Right atrium auricular region (tissue), 2 donors: ENCODE measurements around the gene VAMP8. TPM values are rescaled to one million over a fixed set of nuclear protein-coding genes. Genes with fewer than 3 reads are reported as not detected.

ENCODE experiments used
- DNase-seq: peaks from one replicate; pipeline ENCODE4 v3.0.0-alpha.2; 2019; ENCODE audit warnings: low spot score
- H3K27ac ChIP-seq, 2 donors: fragments of 200-600 bp; sonication (generic); 1 replicate in 1 of 2; 2 replicates in 1 of 2; pipeline ENCODE4 v1.5.1; 2016 to 2019
- H3K27me3 ChIP-seq, 2 donors: fragments of 200-600 bp; sonication (generic); one replicate each; pipeline versions ENCODE4 v1.5.1 to v1.6.0; 2017 to 2019
- H3K36me3 ChIP-seq: fragments of 200-600 bp; sonication (generic); one replicate; pipeline ENCODE4 v1.5.1; 2016
- H3K4me1 ChIP-seq, 2 donors: fragments of 200-600 bp; sonication (generic); one replicate each; pipeline versions ENCODE4 v1.5.1 to v1.6.0; 2017 to 2019
- H3K4me3 ChIP-seq, 2 donors: fragments of 200-600 bp; sonication (generic); 1 replicate in 1 of 2; 2 replicates in 1 of 2; pipeline ENCODE4 v1.5.1; 2017 to 2019; ENCODE audit warnings: mild to moderate bottlenecking in 1 of 2, moderate library complexity in 1 of 2
- H3K9me3 ChIP-seq, 2 donors: fragments of 200-600 bp; sonication (generic); one replicate each; pipeline ENCODE4 v1.5.1; 2019
- total RNA-seq, 2 donors: library from RNA; depleted of rRNA; stranded (reverse); fragments of >200 nt; gene quantifications; one replicate each; pipeline ENCODE4 v1.1.0, GENCODE V29; 2016
- TF ChIP-seq, protein P1 (sequence below), 2 donors: fragments of 200-600 bp; sonication (generic); IDR thresholded peaks; one replicate each; pipeline ENCODE4 v1.5.1; 2019; ENCODE audit warnings: antibody characterized with exemption in 2 of 2

The VAMP8 gene
- total RNA-seq, 2 donors from 2014 or later, result 11.9 to 26.1 TPM

DNA sequence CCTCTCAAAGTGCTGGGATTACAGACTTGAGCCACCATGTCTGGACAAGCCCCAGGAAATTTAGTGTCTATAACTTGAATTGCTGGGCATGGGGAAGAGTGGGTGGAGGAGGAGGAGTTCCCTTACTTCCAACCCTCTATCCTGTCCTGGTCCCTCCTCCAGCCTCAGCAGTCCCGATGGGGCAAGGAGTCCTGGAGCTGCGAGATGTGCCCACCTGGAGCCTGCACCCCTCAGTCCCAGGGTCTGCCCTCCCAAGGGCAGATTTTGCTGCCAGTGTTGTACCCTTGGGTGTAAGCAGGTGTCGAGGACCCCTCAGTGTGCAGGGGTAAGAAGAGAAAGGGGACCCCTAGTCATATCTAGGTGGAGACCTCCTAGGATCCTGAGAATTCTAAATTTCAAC is 2.8 kb downstream of the VAMP8 start:
- no peaks in the 10 kb centered on the region for H3K9me3 ChIP-seq
- H3K27me3 ChIP-seq, result no peaks in the 10 kb centered on the region
- H3K27ac ChIP-seq, result peak overlapping the region; percentile 80
- peaks cover 0 to 44% of the 10 kb centered on the region in 2 donors for H3K4me1 ChIP-seq
- TF ChIP-seq, protein P1, sequence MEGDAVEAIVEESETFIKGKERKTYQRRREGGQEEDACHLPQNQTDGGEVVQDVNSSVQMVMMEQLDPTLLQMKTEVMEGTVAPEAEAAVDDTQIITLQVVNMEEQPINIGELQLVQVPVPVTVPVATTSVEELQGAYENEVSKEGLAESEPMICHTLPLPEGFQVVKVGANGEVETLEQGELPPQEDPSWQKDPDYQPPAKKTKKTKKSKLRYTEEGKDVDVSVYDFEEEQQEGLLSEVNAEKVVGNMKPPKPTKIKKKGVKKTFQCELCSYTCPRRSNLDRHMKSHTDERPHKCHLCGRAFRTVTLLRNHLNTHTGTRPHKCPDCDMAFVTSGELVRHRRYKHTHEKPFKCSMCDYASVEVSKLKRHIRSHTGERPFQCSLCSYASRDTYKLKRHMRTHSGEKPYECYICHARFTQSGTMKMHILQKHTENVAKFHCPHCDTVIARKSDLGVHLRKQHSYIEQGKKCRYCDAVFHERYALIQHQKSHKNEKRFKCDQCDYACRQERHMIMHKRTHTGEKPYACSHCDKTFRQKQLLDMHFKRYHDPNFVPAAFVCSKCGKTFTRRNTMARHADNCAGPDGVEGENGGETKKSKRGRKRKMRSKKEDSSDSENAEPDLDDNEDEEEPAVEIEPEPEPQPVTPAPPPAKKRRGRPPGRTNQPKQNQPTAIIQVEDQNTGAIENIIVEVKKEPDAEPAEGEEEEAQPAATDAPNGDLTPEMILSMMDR (IDR thresholded peaks at IDR 0.05), result no peak
- H3K4me3 ChIP-seq, result no peak overlapping the region
- no peaks in the 10 kb centered on the region for H3K36me3 ChIP-seq
- DNase-seq, result no peak

- no peak for DNase-seq
- Histone ChIP-seq H3K27me3 (no peaks in the 10 kb centered on the region), H3K4me1 (peaks cover 0 to 63% of the 10 kb centered on the region in 2 donors), H3K4me3 (no peak overlapping the region), H3K9me3 (no peaks in the 10 kb centered on the region), H3K36me3 (no peaks in the 10 kb centered on the region), H3K27ac (no peak overlapping the region)
- TF ChIP-seq, protein P1 (IDR thresholded peaks at IDR 0.05), result no peak
These were observed 5.1 kb downstream of the VAMP8 start for GRCh38 chr2:85582492-85582891.

- Histone ChIP-seq H3K36me3 (no peaks in the 10 kb centered on the region), H3K4me1 (peaks cover 0 to 63% of the 10 kb centered on the region in 2 donors), H3K9me3 (no peaks in the 10 kb centered on the region), H3K27ac (peak overlapping the region; percentile 90 to 98), H3K4me3 (peak overlapping the region; percentile 63 to 68), H3K27me3 (no peaks in the 10 kb centered on the region)
- DNase-seq, result no peak
- TF ChIP-seq, protein P1 (IDR thresholded peaks at IDR 0.05), result no peak
These were observed 6.4 kb downstream of the VAMP8 start for GRCh38 chr2:85583667-85584353.

- Histone ChIP-seq H3K4me3 (peak within 1 kb of the TSS; percentile 63 to 68), H3K4me1 (peaks cover 4 to 63% of the 10 kb centered on the region in 2 donors), H3K27ac (peak within 1 kb of the TSS; percentile 90 to 98), H3K9me3 (no peaks in the 10 kb centered on the region), H3K27me3 (no peaks in the 10 kb centered on the region), H3K36me3 (no peaks in the 10 kb centered on the region)
- DNase-seq, result no peak
- TF ChIP-seq, protein P1 (IDR thresholded peaks at IDR 0.05), result no peak
These were observed 7.0 kb downstream of the VAMP8 start, which contains the start of gene VAMP5 for GRCh38 chr2:85584354-85584856. Gene VAMP5, plus strand, starts transcription at chr2:85584431. Its CDS starts 60 bp downstream, at chr2:85584491.

GRCh38 chr2:85584857-85585780 is 7.7 kb downstream of the VAMP8 start:
- Histone ChIP-seq H3K4me1 (peaks cover 4 to 63% of the 10 kb centered on the region in 2 donors), H3K27me3 (no peaks in the 10 kb centered on the region), H3K36me3 (no peaks in the 10 kb centered on the region), H3K9me3 (no peaks in the 10 kb centered on the region), H3K4me3 (peak overlapping the region; percentile 63 to 68), H3K27ac (peak overlapping the region; percentile 90 to 98)
- TF ChIP-seq, protein P1 (IDR thresholded peaks at IDR 0.05), result no peak
- DNase-seq, result peak; percentile 75
